WI38 (cell line): ENCODE measurements around the gene TIMMDC1.

Source experiments
- H3K4me3 ChIP-seq: 2 replicates; pipeline ENCODE4 v1.5.1; 2011; ENCODE audit warnings: low read depth, mild to moderate bottlenecking, control low read depth, low read length
- TF ChIP-seq, protein P1 (sequence below): IDR thresholded peaks from 2 replicates; pipeline ENCODE4 v1.5.1; 2012; ENCODE audit warnings: low read depth, mild to moderate bottlenecking, control low read depth, low read length

Gene TIMMDC1, protein sequence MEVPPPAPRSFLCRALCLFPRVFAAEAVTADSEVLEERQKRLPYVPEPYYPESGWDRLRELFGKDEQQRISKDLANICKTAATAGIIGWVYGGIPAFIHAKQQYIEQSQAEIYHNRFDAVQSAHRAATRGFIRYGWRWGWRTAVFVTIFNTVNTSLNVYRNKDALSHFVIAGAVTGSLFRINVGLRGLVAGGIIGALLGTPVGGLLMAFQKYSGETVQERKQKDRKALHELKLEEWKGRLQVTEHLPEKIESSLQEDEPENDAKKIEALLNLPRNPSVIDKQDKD

DNA sequence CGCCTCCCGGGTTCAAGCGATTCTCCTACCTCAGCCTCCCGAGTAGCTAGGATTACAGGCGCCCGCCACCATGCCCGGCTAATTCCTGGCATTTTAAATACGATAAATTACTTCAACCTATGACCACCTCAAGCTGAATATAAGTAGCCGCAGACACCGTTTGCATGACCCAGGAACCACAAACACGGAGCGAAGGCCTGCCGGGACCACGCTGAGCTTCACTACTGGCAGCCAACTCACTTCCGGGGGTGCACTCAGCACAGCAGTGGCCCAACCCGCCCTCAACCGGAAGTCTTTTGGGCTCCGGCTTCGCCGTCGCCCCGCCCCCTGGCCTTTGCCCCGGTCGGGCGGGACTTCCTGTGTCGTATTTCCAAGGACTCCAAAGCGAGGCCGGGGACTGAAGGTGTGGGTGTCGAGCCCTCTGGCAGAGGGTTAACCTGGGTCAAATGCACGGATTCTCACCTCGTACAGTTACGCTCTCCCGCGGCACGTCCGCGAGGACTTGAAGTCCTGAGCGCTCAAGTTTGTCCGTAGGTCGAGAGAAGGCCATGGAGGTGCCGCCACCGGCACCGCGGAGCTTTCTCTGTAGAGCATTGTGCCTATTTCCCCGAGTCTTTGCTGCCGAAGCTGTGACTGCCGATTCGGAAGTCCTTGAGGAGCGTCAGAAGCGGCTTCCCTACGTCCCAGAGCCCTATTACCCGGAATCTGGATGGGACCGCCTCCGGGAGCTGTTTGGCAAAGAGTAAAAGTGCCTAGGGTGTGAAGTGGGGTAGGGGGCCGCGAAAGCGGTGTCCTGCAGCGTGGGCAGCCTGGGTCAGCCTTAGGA is at the start of gene TIMMDC1:
TIMMDC1 (plus strand) TSS at position 362 of the 826 bp plus-strand sequence; CDS start at position 549, 187 bp downstream.
- H3K4me3 ChIP-seq: peak within 1 kb of the TSS; percentile 99
- TF ChIP-seq, protein P1, sequence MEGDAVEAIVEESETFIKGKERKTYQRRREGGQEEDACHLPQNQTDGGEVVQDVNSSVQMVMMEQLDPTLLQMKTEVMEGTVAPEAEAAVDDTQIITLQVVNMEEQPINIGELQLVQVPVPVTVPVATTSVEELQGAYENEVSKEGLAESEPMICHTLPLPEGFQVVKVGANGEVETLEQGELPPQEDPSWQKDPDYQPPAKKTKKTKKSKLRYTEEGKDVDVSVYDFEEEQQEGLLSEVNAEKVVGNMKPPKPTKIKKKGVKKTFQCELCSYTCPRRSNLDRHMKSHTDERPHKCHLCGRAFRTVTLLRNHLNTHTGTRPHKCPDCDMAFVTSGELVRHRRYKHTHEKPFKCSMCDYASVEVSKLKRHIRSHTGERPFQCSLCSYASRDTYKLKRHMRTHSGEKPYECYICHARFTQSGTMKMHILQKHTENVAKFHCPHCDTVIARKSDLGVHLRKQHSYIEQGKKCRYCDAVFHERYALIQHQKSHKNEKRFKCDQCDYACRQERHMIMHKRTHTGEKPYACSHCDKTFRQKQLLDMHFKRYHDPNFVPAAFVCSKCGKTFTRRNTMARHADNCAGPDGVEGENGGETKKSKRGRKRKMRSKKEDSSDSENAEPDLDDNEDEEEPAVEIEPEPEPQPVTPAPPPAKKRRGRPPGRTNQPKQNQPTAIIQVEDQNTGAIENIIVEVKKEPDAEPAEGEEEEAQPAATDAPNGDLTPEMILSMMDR: no peak

DNA sequence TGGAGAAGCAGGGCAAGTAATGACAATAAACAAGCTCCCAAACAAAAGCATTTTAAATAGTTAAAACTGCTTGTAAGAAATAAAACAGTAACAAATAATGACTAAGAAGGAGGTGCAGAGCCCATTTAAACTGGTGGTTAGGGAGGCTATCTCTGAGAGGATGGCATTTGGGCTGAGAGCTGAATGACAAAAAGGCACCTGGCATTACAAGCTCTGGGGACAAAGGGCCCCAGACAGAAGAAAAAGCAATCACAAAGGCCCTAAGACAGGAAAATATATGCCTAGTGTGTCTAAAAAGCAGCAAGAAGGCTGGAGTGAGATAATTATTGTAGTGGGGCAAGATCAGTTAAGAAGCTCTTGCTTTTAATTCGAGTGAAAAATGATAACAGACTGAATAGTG is 44.5 kb upstream of the TIMMDC1 start:
- TF ChIP-seq, protein P1: no peak
- no peak overlapping the region for H3K4me3 ChIP-seq

DNA sequence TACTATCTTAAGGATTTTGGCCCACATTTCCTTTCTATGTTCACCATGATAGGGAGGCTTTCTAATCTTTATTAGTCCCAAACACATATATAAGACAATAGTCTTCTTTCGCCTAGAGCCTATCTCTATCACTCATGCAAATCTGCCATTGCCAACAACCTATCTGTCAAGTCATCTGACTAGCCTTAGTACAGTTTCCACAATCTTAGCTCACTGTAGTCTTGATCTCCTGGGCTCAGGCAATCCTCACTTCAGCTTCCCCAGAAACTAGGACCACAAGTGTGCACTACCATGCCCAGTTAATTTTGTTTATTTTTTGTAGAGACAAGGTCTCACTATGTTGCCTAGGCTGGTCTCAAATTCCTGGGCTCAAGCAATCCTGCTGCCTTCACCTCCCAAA is 41.9 kb upstream of the TIMMDC1 start:
- no peak overlapping the region for H3K4me3 ChIP-seq
- TF ChIP-seq, protein P1: no peak

DNA sequence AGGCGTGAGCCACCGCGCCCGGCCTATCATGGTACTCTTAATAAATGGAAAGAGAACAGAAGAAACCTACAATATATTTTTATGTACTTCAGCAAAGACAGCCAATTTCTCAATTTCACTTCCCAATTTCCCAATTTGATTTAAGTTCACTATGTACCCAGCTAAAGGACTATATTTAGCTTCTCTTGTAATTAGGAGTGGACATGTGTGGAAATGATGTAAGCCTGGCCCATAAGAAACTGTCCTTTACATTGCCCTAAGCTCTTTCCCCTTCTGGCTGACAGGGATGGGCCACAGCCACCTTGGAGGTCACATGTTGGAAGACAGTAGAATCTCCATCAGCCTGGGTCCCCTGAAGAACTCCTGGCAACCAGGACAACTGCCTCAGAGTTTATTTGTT is 41.1 kb upstream of the TIMMDC1 start:
- TF ChIP-seq, protein P1: no peak
- no peak overlapping the region for H3K4me3 ChIP-seq

DNA sequence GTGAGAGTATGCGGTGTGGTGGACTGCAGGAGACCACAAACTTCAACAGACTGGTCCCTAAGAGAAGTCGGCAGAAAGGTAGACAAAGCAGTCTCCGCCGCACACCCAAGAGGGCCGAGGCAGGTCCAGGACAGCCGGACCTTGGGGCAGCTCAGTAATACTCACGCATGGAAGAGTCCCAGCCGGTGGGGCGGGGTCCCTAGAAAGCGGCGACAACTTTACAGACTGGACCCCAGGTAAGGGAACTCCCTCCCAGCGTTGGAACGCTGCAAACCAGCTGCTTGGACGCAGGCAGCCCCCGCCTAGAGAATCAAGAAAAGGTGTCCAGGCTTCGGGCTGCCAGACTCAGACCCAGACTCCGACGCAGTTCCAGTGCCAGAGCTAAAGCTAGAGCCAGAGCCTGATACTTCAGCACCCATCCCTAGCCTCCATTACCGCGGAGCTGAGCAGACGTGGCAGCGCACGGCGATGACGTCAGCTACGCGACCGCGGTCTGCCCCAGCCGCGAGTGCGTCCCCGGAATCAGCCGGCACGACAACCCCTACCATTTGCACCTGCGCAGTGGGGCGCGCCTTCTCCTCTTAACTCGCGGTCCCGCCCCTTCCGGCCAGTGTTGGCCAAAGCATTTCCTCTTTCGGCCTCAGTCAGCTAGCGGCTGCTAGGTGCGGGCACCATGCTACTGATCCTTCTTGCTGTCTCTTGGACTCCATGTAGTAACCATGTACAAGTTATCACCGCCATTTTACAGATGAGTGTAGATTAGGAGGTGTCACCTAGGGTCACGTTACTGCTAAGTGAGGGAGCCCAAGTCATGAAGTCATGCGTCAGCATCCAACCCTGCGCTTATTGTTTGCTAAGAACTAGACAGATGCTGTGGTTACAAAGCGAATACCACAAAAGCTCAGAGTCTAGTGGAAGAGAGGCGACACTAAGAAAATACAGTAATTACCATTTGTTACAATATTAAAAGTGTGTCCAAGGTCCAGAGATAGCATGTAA is 34.9 kb upstream of the TIMMDC1 start, which contains the start of gene TMEM39A:
TMEM39A (minus strand) TSS at position 445 of the 999 bp plus-strand sequence. CDS start 1,541 bp downstream, outside the sequence.
- H3K4me3 ChIP-seq: peak within 1 kb of the TSS; percentile 99
- TF ChIP-seq, protein P1: no peak

DNA sequence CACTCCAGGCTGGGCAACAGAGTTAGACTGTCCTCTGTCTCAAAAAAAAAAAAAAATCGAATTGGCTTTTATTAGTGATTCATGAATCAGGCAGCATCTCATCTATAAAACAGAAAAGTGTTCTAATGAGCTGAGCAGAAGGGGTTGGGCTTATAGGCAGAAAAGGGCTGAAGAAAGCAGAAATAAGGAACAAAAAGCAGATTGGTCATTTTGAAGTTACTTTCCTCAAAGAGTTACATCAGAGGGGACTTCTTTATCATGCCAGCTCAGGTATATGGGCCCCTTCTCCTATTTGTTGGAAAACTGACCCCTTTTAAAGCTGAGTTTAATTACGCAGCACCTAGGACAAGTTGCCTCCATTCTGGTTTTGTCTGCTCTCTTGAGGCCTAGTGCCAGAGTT is 30.3 kb upstream of the TIMMDC1 start:
- no peak overlapping the region for H3K4me3 ChIP-seq
- TF ChIP-seq, protein P1: no peak
